ENCODE results near the gene PTPN23.

The PTPN23 gene

GRCh38 chr3:47404431-47404876, 23.6 kb downstream of the PTPN23 start:
- in situ Hi-C loops (cut with MboI; ENCODE audit: low sequenced_read_pairs): no loop called here

- in situ Hi-C loops (cut with MboI; ENCODE audit: low sequenced_read_pairs): no loop called here
Measured at GRCh38 chr3:47404955-47405790, 24.4 kb downstream of the PTPN23 start.

- in situ Hi-C loops (cut with MboI; ENCODE audit: low sequenced_read_pairs): no loop called here
Measured at GRCh38 chr3:47405820-47406761, 25.3 kb downstream of the PTPN23 start.

GRCh38 chr3:47406762-47407149, 25.9 kb downstream of the PTPN23 start:
- in situ Hi-C loops (cut with MboI; ENCODE audit: low sequenced_read_pairs): no loop called here

GRCh38 chr3:47407237-47407636, 26.4 kb downstream of the PTPN23 start:
- in situ Hi-C loops (cut with MboI; ENCODE audit: low sequenced_read_pairs): no loop called here

GRCh38 chr3:47407896-47408838, 27.3 kb downstream of the PTPN23 start:
- in situ Hi-C loops (cut with MboI; ENCODE audit: low sequenced_read_pairs): no loop called here

GRCh38 chr3:47408839-47409229, 28.0 kb downstream of the PTPN23 start:
- in situ Hi-C loops (cut with MboI; ENCODE audit: low sequenced_read_pairs): no loop called here

GRCh38 chr3:47409284-47409683, 28.5 kb downstream of the PTPN23 start:
- in situ Hi-C loops (cut with MboI; ENCODE audit: low sequenced_read_pairs): no loop called here

- in situ Hi-C loops (cut with MboI; ENCODE audit: low sequenced_read_pairs): no loop called here
Measured at GRCh38 chr3:47409688-47410416, 29.0 kb downstream of the PTPN23 start.

- in situ Hi-C loops (cut with MboI; ENCODE audit: low sequenced_read_pairs): no loop called here
Measured at GRCh38 chr3:47410417-47410720, 29.5 kb downstream of the PTPN23 start.

GRCh38 chr3:47410801-47411646, 30.2 kb downstream of the PTPN23 start:
- in situ Hi-C loops (cut with MboI; ENCODE audit: low sequenced_read_pairs): no loop called here

- in situ Hi-C loops (cut with MboI; ENCODE audit: low sequenced_read_pairs): no loop called here
Measured at GRCh38 chr3:47411696-47412452, 31.1 kb downstream of the PTPN23 start.

- in situ Hi-C loops (cut with MboI; ENCODE audit: low sequenced_read_pairs): no loop called here
Measured at GRCh38 chr3:47412453-47412756, 31.6 kb downstream of the PTPN23 start.

GRCh38 chr3:47412842-47413520, 32.2 kb downstream of the PTPN23 start:
- in situ Hi-C loops (cut with MboI; ENCODE audit: low sequenced_read_pairs): no loop called here

- in situ Hi-C loops (cut with MboI; ENCODE audit: low sequenced_read_pairs): no loop called here
Measured at GRCh38 chr3:47413751-47414150, 32.9 kb downstream of the PTPN23 start.

- in situ Hi-C loops (cut with MboI; ENCODE audit: low sequenced_read_pairs): no loop called here
Measured at GRCh38 chr3:47414161-47414564, 33.3 kb downstream of the PTPN23 start.

- in situ Hi-C loops (cut with MboI; ENCODE audit: low sequenced_read_pairs): no loop called here
Measured at GRCh38 chr3:47414666-47415587, 34.1 kb downstream of the PTPN23 start.

Measured in HL-60/S4 treated with retinoic acid at 250 ng/mL for 4 days and 3 days (cell line).